Left kidney (tissue), 2 donors: ENCODE results near the gene MRPL28. TPM values are rescaled to one million over a fixed set of nuclear protein-coding genes. Genes with fewer than 3 reads are reported as not detected.
"Not testable (repeated sequence)": the region's sequence is repeated elsewhere in the genome, so short reads cannot be mapped to it uniquely, and the experiment has no call there.

ENCODE experiments used
- DNase-seq: peaks from one replicate; pipeline ENCODE4 v3.0.0-alpha.2; 2013
- polyA plus RNA-seq: library from polyadenylated mRNA; unstranded; fragments of 120-200 nt; gene quantifications from one replicate; pipeline ENCODE4 v1.2.1, GENCODE V29; 2013; ENCODE audit not compliant: insufficient read length

Gene MRPL28
- polyA plus RNA-seq, 1 donor, result 52.8 TPM

- no peak for DNase-seq
These were observed 8.9 kb downstream of the MRPL28 start for GRCh38 chr16:361341-361871.

GRCh38 chr16:360698-361336 is 9.5 kb downstream of the MRPL28 start:
- DNase-seq, result no peak

- DNase-seq, result no peak
These were observed 10.3 kb downstream of the MRPL28 start for GRCh38 chr16:359871-360697.

- no peak for DNase-seq
These were observed 11.1 kb downstream of the MRPL28 start for GRCh38 chr16:359067-359763.

GRCh38 chr16:356741-357140 is 13.6 kb downstream of the MRPL28 start:
- no peak for DNase-seq

- DNase-seq, result no peak
These were observed 15.3 kb downstream of the MRPL28 start for GRCh38 chr16:354971-355461.

GRCh38 chr16:354291-354881 is 16.0 kb downstream of the MRPL28 start:
- DNase-seq, result no peak

- no peak for DNase-seq
These were observed 16.7 kb downstream of the MRPL28 start for GRCh38 chr16:353404-354290.

GRCh38 chr16:352547-353403 is 17.6 kb downstream of the MRPL28 start, which contains the start of gene AXIN1:
TSS of gene AXIN1 (minus strand) at chr16:352723. CDS start at chr16:347025, 5,698 bp downstream.
- peak; percentile 97 for DNase-seq

- DNase-seq, result no peak
These were observed 18.4 kb downstream of the MRPL28 start for GRCh38 chr16:351804-352520.

GRCh38 chr16:350203-350602 is 20.1 kb downstream of the MRPL28 start:
- no peak for DNase-seq

- DNase-seq, result no peak
These were observed 21.1 kb downstream of the MRPL28 start for GRCh38 chr16:349211-349610.

GRCh38 chr16:348495-348894 is 21.8 kb downstream of the MRPL28 start:
- not testable (repeated sequence) for DNase-seq

- DNase-seq, result no peak
These were observed 23.1 kb downstream of the MRPL28 start for GRCh38 chr16:347203-347602.

GRCh38 chr16:346587-346986 is 23.8 kb downstream of the MRPL28 start:
- no peak for DNase-seq

- DNase-seq, result no peak
These were observed 24.6 kb downstream of the MRPL28 start for GRCh38 chr16:345772-346171.

GRCh38 chr16:342455-343213 is 27.7 kb downstream of the MRPL28 start:
- no peak for DNase-seq

GRCh38 chr16:341974-342336 is 28.4 kb downstream of the MRPL28 start:
- not testable (repeated sequence) for DNase-seq
